HG03342 (cell line): ENCODE results near the gene ZNF471.

ENCODE experiments used
- ATAC-seq: cut with Tn5 transposase; IDR thresholded peaks from one replicate; pipeline ENCODE4 v1.9.1; 2021; ENCODE audit warnings: mild to moderate bottlenecking, moderate library complexity; ENCODE audit not compliant: unreplicated experiment

The ZNF471 gene

DNA sequence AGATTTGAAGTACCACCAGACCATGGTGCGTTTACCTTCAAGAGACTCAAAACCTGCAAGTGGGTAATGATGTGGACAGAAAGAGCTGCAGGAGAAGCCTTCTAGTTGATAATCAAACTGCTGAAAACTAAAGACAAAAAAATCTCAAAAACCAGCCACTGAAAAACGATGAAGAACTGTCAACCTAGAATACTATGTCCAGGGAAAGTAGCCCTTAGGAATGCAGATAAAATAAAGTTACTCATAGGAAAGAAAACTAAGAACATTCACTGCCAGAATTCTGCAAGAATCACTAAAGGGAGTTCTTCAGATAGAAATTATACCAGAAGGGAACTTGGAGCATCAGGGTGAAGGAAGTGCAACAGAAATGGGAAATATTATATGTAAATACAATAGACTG, 64.9 kb downstream of the ZNF471 start:
- ATAC-seq = no peak

DNA sequence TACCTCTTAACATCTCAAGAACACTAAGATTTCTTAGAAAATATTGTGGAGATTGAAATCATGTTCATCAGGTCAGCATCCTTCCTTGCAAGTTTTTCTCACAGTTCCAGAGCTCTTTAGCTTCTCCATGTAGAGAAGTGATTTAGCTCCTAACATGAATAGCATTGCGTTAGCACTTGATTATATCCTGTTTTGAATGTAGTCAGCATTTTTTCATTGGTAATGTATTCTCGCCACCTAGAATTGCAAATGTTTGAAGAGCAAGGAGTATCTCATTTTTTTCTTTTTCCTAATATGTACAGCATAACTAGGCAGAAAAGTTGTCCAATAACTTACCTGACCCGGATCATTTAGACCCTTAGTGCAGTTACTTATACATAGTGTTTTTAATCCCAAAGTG, 66.3 kb downstream of the ZNF471 start:
- no peak for ATAC-seq

GRCh38 chr19:56577719-56578602, 70.3 kb downstream of the ZNF471 start:
- no peak for ATAC-seq
